Measurements from ENCODE around the gene PHETA2. TPM values are rescaled to one million over a fixed set of nuclear protein-coding genes. Genes with fewer than 3 reads are reported as not detected.

Gene PHETA2
- total RNA-seq, 4 donors from 2014 or later = 7.5 to 15.4 (median 12.9) TPM

- TF ChIP-seq CTCF (IDR thresholded peaks at IDR 0.05; ENCODE audit: low read depth) = no peak
Measured at GRCh38 chr22:42127606-42128005, 53.6 kb downstream of the PHETA2 start.

Small RNA genes lying within 50 kb of the gene (small RNA-seq; reads per million reads assigned to genes)
- gene SNORD13P1 = not detected

Other genes starting within 250 kb of the PHETA2 start
- 10 to 100 TPM; 21.4 to 28.0 (median 25.3) TPM for gene SREBF2, start 241.1 kb upstream of the PHETA2 start, total RNA-seq
- gene SHISA8, start 159.2 kb upstream of the PHETA2 start, total RNA-seq = not detected
- not detected for gene TNFRSF13C, start 147.4 kb upstream of the PHETA2 start, total RNA-seq
- gene CENPM, start 127.1 kb upstream of the PHETA2 start, total RNA-seq = 1 to 10 TPM in 2 of 4 donors, not detected in 2; 2.4 to 3.2 TPM
- gene SEPTIN3, start 104.8 kb upstream of the PHETA2 start, total RNA-seq = under 1 TPM in 3 of 4 donors, not detected in 1; 0.19 to 0.51 (median 0.22) TPM
- 1 to 10 TPM; 1.1 to 1.5 (median 1.3) TPM for gene WBP2NL, start 75.5 kb upstream of the PHETA2 start, total RNA-seq
- gene NAGA, start 3.4 kb upstream of the PHETA2 start, total RNA-seq = 10 to 100 TPM; 16.2 to 56.1 (median 31.1) TPM
- gene SMDT1, start 5.5 kb downstream of the PHETA2 start, total RNA-seq = 10 to 100 TPM in 3 of 4 donors, 1 to 10 TPM in 1; 9.3 to 12.7 (median 11.7) TPM
- 10 to 100 TPM; 51.0 to 81.0 (median 64.9) TPM for gene NDUFA6, start 16.5 kb downstream of the PHETA2 start, total RNA-seq
- gene CYP2D6, start 56.6 kb downstream of the PHETA2 start, total RNA-seq = 1 to 10 TPM in 1 of 4 donors, under 1 TPM in 1, not detected in 2; 0.51 to 3.0 TPM
- 10 to 100 TPM; 17.8 to 25.6 (median 22.4) TPM for gene TCF20, start 196.4 kb downstream of the PHETA2 start, total RNA-seq

All from subcutaneous adipose tissue (tissue), 4 donors.